ENCODE data around the gene NOL3. TPM values are rescaled to one million over a fixed set of nuclear protein-coding genes. Genes with fewer than 3 reads are reported as not detected.
A peak's percentile ranks its signal among the peaks of the same experiment; 100 is the strongest.

Gene NOL3
- total and polyA plus RNA-seq, 9 of the 15 experiments (the other 6 are each of a cell fraction or from before 2014, with no cell fraction given) = 0.45 to 14.0 (median 5.4) TPM

- TF ChIP-seq DEAF1 (CRISPR knock-in tag; IDR thresholded peaks at IDR 0.05) (no peak), CCNT2 (IDR thresholded peaks at IDR 0.05; ENCODE audit: borderline replicate concordance, extremely low read depth, insufficient read length, low read depth, low read length) (peak; percentile 57), MLLT1 (IDR thresholded peaks at IDR 0.05) (peak in 1 of 2 experiments; percentile 91; a peak in 1 of 4 replicates), ZBTB11 (CRISPR knock-in tag; IDR thresholded peaks at IDR 0.05) (peak in 1 of 3 experiments; percentile 44; a peak in 1 of 6 replicates), POU5F1 (IDR thresholded peaks at IDR 0.05; ENCODE audit: borderline replicate concordance, low read depth, low read length, partially characterized antibody) (no peak), MYBL2 (IDR thresholded peaks at IDR 0.05; ENCODE audit: low read depth) (no peak), MYBL2 (CRISPR knock-in tag; IDR thresholded peaks at IDR 0.05; ENCODE audit: borderline replicate concordance) (no peak), SMARCA4 (IDR thresholded peaks at IDR 0.05) (no peak), NFYB (IDR thresholded peaks at IDR 0.05; ENCODE audit: extremely low read depth, insufficient read length) (peak; percentile 94), BHLHE40 (IDR thresholded peaks at IDR 0.05; ENCODE audit: low read length) (peak; percentile 5; the same call in 1 of the 2 replicates), MED1 (CRISPR knock-in tag; IDR thresholded peaks at IDR 0.05; ENCODE audit: borderline replicate concordance) (no peak), JUND (IDR thresholded peaks at IDR 0.05; ENCODE audit: borderline replicate concordance, low read depth, low read length) (peak; percentile 52), JUND (tag; IDR thresholded peaks at IDR 0.05; ENCODE audit: borderline replicate concordance, low read depth, low read length) (peak; percentile 65; the same call in 1 of the 3 replicates), PRMT5 (CRISPR knock-in tag; IDR thresholded peaks at IDR 0.05) (no peak), CEBPB (tag; IDR thresholded peaks at IDR 0.05) (peak; percentile 95)
- TF ChIP-seq, protein P1, sequence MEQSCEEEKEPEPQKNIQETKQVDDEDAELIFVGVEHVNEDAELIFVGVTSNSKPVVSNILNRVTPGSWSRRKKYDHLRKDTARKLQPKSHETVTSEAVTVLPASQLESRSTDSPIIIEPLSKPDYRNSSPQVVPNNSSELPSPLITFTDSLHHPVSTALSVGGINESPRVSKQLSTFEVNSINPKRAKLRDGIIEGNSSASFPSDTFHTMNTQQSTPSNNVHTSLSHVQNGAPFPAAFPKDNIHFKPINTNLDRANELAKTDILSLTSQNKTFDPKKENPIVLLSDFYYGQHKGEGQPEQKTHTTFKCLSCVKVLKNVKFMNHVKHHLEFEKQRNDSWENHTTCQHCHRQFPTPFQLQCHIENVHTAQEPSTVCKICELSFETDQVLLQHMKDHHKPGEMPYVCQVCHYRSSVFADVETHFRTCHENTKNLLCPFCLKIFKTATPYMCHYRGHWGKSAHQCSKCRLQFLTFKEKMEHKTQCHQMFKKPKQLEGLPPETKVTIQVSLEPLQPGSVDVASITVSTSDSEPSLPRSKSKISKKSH (CRISPR knock-in tag; IDR thresholded peaks at IDR 0.05) = no peak
- TF ChIP-seq, protein P2, sequence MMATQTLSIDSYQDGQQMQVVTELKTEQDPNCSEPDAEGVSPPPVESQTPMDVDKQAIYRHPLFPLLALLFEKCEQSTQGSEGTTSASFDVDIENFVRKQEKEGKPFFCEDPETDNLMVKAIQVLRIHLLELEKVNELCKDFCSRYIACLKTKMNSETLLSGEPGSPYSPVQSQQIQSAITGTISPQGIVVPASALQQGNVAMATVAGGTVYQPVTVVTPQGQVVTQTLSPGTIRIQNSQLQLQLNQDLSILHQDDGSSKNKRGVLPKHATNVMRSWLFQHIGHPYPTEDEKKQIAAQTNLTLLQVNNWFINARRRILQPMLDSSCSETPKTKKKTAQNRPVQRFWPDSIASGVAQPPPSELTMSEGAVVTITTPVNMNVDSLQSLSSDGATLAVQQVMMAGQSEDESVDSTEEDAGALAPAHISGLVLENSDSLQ (IDR thresholded peaks at IDR 0.05) = peak; percentile 99
These were observed 13.5 kb downstream of the NOL3 start, which contains the start of gene MATCAP1 (continued) for GRCh38 chr16:67183627-67184452.
